ENCODE results near the gene KRT16.

DNA sequence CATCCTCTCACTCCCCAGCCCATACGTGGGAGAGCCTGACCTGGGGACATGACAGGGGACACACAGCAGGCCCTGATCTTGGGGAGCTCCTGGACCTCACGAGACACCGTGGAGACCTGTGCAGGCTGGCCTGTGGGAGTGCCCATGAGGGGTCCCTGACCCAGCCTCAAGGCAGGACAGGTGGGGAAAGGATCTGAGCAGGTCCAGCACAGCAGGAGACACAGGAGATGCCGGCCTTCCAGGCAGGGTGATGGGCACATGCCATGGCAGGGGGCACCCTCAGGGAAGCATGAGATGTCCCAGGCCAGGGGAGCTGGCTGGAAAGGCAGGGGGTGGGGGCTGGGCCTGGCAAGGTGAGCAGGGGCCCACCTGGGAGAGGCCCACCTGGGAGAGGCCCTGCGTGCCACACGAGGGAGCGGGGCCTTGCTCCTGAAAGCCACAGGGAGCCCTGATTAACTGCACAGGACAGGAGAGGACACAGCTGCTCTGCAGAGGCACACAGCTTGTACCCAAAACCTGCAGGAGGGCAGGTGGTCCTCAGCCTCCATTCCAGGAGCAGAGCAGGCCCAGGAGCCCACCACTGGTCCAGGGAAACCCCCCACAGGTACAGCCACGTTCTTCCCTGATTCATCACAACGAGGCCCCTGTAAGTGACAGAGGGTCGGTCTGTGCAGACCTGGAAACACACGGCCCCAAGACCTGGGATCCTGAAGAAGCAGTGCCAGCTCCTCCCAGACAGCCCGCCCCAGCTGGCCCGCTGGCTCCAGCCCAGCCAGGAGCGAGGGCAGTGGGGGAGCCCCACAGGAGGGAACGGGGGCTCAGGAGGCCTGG lies 38.4 kb upstream of the KRT16 start:
- TF ChIP-seq POLR2A (IDR thresholded peaks at IDR 0.05), result no peak
- TF ChIP-seq, protein P1, sequence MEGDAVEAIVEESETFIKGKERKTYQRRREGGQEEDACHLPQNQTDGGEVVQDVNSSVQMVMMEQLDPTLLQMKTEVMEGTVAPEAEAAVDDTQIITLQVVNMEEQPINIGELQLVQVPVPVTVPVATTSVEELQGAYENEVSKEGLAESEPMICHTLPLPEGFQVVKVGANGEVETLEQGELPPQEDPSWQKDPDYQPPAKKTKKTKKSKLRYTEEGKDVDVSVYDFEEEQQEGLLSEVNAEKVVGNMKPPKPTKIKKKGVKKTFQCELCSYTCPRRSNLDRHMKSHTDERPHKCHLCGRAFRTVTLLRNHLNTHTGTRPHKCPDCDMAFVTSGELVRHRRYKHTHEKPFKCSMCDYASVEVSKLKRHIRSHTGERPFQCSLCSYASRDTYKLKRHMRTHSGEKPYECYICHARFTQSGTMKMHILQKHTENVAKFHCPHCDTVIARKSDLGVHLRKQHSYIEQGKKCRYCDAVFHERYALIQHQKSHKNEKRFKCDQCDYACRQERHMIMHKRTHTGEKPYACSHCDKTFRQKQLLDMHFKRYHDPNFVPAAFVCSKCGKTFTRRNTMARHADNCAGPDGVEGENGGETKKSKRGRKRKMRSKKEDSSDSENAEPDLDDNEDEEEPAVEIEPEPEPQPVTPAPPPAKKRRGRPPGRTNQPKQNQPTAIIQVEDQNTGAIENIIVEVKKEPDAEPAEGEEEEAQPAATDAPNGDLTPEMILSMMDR (IDR thresholded peaks at IDR 0.05), result no peak
